SK-N-SH treated with all-trans-retinoic acid at 6 μM for 48 hours (cell line): ENCODE results near the gene CEP250.

ENCODE experiments used
- ARNTL ChIP-seq: fragments of 450-650 bp; formaldehyde crosslinking; IDR thresholded peaks from 2 replicates; pipeline ENCODE4 v1.5.0; 2020; ENCODE audit warnings: low read depth, mild to moderate bottlenecking, moderate library complexity, borderline replicate concordance
- ESRRG ChIP-seq: fragments of 250-450 bp; sonication (Bioruptor Pico); IDR thresholded peaks from 2 replicates; pipeline ENCODE4 v1.6.1; 2021; ENCODE audit warnings: mild to moderate bottlenecking
- ISL1 ChIP-seq: fragments of 250-450 bp; sonication (Bioruptor Pico); IDR thresholded peaks from 2 replicates; pipeline ENCODE4 v2.1.2; 2022; ENCODE audit warnings: mild to moderate bottlenecking, moderate library complexity
- OSR1 ChIP-seq: fragments of 250-450 bp; sonication (Bioruptor Pico); IDR thresholded peaks from 2 replicates; pipeline ENCODE4 v1.8.0; 2022; ENCODE audit warnings: moderate library complexity, mild to moderate bottlenecking, inconsistent platforms
- POU6F1 ChIP-seq: fragments of 250-450 bp; sonication (Bioruptor Pico); IDR thresholded peaks from 2 replicates; pipeline ENCODE4 v1.8.0; 2021; ENCODE audit warnings: low read depth, mild to moderate bottlenecking, moderate library complexity, borderline replicate concordance
- RARB ChIP-seq: fragments of 250-450 bp; sonication (Bioruptor Pico); IDR thresholded peaks from 2 replicates; pipeline ENCODE4 v1.8.0; 2021; ENCODE audit warnings: mild to moderate bottlenecking, moderate library complexity
- ZC3H10 ChIP-seq: fragments of 250-450 bp; sonication (Bioruptor Pico); IDR thresholded peaks from 2 replicates; pipeline ENCODE4 v1.5.1; 2021; ENCODE audit warnings: mild to moderate bottlenecking, moderate library complexity
- TF ChIP-seq, protein P1 (sequence below): fragments of 250-450 bp; sonication (Bioruptor Pico); IDR thresholded peaks from 2 replicates; pipeline ENCODE4 v1.5.1; 2020; ENCODE audit warnings: low read depth, mild to moderate bottlenecking, moderate library complexity

DNA sequence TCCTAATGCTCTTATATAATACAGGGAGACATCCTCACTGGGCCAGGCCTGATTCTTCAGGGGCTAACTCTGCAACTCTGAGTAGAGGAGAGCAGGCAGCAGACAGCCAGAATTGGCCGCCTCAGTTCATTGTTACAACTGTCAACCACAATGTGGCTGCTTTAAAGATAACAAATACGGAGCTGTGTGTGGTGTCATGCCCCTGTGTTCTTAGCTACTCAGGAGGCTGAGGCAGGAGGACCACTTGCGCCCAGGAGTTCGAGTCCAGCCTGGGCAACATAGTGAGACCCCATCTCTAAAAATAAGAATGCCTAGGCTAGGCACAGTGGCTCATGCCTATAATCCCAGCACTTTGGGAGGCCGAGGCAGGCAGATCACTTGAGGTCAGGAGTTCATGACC is 34.3 kb downstream of the CEP250 start:
- no peak for TF ChIP-seq ISL1 (CRISPR knock-in tag)
- TF ChIP-seq OSR1 (CRISPR knock-in tag) = no peak
- TF ChIP-seq ARNTL = no peak
- TF ChIP-seq POU6F1 (CRISPR knock-in tag) = no peak
- no peak for TF ChIP-seq RARB (CRISPR knock-in tag)
- TF ChIP-seq, protein P1, sequence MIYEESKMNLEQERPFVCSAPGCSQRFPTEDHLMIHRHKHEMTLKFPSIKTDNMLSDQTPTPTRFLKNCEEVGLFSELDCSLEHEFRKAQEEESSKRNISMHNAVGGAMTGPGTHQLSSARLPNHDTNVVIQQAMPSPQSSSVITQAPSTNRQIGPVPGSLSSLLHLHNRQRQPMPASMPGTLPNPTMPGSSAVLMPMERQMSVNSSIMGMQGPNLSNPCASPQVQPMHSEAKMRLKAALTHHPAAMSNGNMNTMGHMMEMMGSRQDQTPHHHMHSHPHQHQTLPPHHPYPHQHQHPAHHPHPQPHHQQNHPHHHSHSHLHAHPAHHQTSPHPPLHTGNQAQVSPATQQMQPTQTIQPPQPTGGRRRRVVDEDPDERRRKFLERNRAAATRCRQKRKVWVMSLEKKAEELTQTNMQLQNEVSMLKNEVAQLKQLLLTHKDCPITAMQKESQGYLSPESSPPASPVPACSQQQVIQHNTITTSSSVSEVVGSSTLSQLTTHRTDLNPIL (CRISPR knock-in tag) = no peak
- no peak for TF ChIP-seq ESRRG (CRISPR knock-in tag)
- no peak for TF ChIP-seq ZC3H10 (CRISPR knock-in tag)
